ENCODE data around the gene CPD.

DNA sequence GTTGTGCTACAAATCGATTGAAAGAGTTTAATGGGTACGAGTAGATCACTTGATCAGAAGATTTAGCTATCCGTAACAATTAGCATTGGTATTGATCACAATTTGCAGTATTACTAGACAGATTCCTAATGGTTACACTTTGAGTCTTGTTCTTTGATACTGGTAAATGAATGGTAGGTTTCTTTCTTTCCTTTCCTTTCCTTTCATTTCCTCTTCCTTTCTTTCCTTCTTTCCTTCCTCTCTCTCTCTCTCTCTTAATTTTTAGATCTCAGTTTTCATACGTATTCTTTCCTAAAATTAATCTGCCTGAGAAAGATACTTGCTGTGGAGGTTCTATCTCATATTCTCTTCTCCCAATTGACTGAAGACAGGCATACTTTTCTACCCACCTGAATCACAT lies 17.9 kb downstream of the CPD start:
- TF ChIP-seq, protein P1, sequence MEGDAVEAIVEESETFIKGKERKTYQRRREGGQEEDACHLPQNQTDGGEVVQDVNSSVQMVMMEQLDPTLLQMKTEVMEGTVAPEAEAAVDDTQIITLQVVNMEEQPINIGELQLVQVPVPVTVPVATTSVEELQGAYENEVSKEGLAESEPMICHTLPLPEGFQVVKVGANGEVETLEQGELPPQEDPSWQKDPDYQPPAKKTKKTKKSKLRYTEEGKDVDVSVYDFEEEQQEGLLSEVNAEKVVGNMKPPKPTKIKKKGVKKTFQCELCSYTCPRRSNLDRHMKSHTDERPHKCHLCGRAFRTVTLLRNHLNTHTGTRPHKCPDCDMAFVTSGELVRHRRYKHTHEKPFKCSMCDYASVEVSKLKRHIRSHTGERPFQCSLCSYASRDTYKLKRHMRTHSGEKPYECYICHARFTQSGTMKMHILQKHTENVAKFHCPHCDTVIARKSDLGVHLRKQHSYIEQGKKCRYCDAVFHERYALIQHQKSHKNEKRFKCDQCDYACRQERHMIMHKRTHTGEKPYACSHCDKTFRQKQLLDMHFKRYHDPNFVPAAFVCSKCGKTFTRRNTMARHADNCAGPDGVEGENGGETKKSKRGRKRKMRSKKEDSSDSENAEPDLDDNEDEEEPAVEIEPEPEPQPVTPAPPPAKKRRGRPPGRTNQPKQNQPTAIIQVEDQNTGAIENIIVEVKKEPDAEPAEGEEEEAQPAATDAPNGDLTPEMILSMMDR (IDR thresholded peaks at IDR 0.05; ENCODE audit: insufficient read depth, low read length, poor library complexity, severe bottlenecking) = no peak
- TF ChIP-seq EZH2phosphoT487 (conservative IDR thresholded peaks at IDR 0.05; ENCODE audit: low read length) = no peak
